Karpas-422 (cell line): ENCODE data around the gene ZNF362. TPM values are rescaled to one million over a fixed set of nuclear protein-coding genes. Genes with fewer than 3 reads are reported as not detected.

Experiments used
- DNase-seq: peaks from one replicate; pipeline ENCODE4 v3.0.0-alpha.2; 2015
- H2AFZ ChIP-seq: fragments of 200-600 bp; sonication (generic); 2 replicates; pipeline ENCODE4 v1.6.1; 2014; ENCODE audit warnings: antibody characterized with exemption, low read length, mixed read lengths
- H3K27ac ChIP-seq: fragments of 200-600 bp; sonication (generic); 2 replicates; pipeline ENCODE4 v1.5.1; 2014; ENCODE audit warnings: mild to moderate bottlenecking, low read length, moderate library complexity
- H3K27me3 ChIP-seq: fragments of 200-600 bp; sonication (generic); 2 replicates; pipeline ENCODE4 v1.6.1; 2014; ENCODE audit warnings: low read length, mixed read lengths
- H3K36me3 ChIP-seq: fragments of 200-600 bp; sonication (generic); 2 replicates; pipeline ENCODE4 v1.6.1; 2014; ENCODE audit warnings: low read length, mixed read lengths; ENCODE audit not compliant: insufficient read depth
- H3K4me1 ChIP-seq: fragments of 200-600 bp; sonication (generic); 2 replicates; pipeline ENCODE4 v1.6.1; 2014; ENCODE audit warnings: mild to moderate bottlenecking, low read length, mixed read lengths
- H3K4me2 ChIP-seq: fragments of 200-600 bp; sonication (generic); 2 replicates; pipeline ENCODE4 v1.6.1; 2014; ENCODE audit warnings: low read length, low read depth, mild to moderate bottlenecking; ENCODE audit not compliant: poor library complexity, severe bottlenecking
- H3K4me3 ChIP-seq: fragments of 200-600 bp; sonication (generic); 2 replicates; pipeline ENCODE4 v1.5.1; 2014; ENCODE audit warnings: mild to moderate bottlenecking, antibody characterized with exemption, low read length, mixed read lengths
- H3K79me2 ChIP-seq: fragments of 200-600 bp; sonication (generic); 2 replicates; pipeline ENCODE4 v1.6.1; 2014; ENCODE audit warnings: mild to moderate bottlenecking, low read length, mixed read lengths
- H3K9ac ChIP-seq: fragments of 200-600 bp; sonication (generic); 2 replicates; pipeline ENCODE4 v1.6.0; 2014; ENCODE audit warnings: low read length
- H3K9me2 ChIP-seq: fragments of 200-600 bp; sonication (generic), shearing (Covaris generic); replicated peaks from 2 replicates; pipeline ENCODE4 v1.6.0; 2014; ENCODE audit warnings: mild to moderate bottlenecking, low read length, moderate library complexity; ENCODE audit not compliant: insufficient read depth
- H3K9me3 ChIP-seq: fragments of 300-700, 200-600 bp; sonication (generic); 2 replicates; pipeline ENCODE4 v1.6.1; 2014; ENCODE audit warnings: low read length, mixed read lengths
- H4K20me1 ChIP-seq: fragments of 200-600 bp; sonication (generic); 2 replicates; pipeline ENCODE4 v1.6.1; 2014; ENCODE audit warnings: mild to moderate bottlenecking, antibody characterized with exemption, low read length, low read depth; ENCODE audit not compliant: insufficient read depth
- total RNA-seq: library from RNA; depleted of rRNA; stranded (reverse); fragments of >200 nt; shearing (Covaris generic); gene quantifications from 2 replicates; pipeline ENCODE4 v1.2.3, GENCODE V29; 2014; ENCODE audit warnings: low replicate concordance

Gene ZNF362
- total RNA-seq, 1 experiment from 2014 or later: 16.7 TPM

- peaks cover 20% of the 10 kb centered on the region for H3K9me3 ChIP-seq
- no peaks in the 10 kb centered on the region for H3K79me2 ChIP-seq
- no peak overlapping the region for H3K27ac ChIP-seq
- no peaks in the 10 kb centered on the region for H3K27me3 ChIP-seq
- DNase-seq: no peak
- no peak overlapping the region for H3K4me2 ChIP-seq
- H3K4me1 ChIP-seq: no peaks in the 10 kb centered on the region
- H4K20me1 ChIP-seq: no peaks in the 10 kb centered on the region
- H3K9ac ChIP-seq: no peak overlapping the region
- no peak overlapping the region for H3K4me3 ChIP-seq
- no peak overlapping the region for H2AFZ ChIP-seq
- no peaks in the 10 kb centered on the region for H3K9me2 ChIP-seq
- H3K36me3 ChIP-seq: no peaks in the 10 kb centered on the region
Observed at GRCh38 chr1:33228935-33229487, 27.3 kb upstream of the ZNF362 start.

GRCh38 chr1:33231166-33231565 lies 25.1 kb upstream of the ZNF362 start:
- Histone ChIP-seq H3K27ac (no peak overlapping the region), H3K27me3 (no peaks in the 10 kb centered on the region), H3K79me2 (no peaks in the 10 kb centered on the region), H4K20me1 (no peaks in the 10 kb centered on the region), H3K9me2 (no peaks in the 10 kb centered on the region), H3K36me3 (no peaks in the 10 kb centered on the region), H3K4me3 (no peak overlapping the region), H3K9ac (no peak overlapping the region), H3K4me1 (no peaks in the 10 kb centered on the region), H3K9me3 (peaks cover under 1% of the 10 kb centered on the region; the same call in 1 of the 2 replicates), H3K4me2 (no peak overlapping the region), H2AFZ (no peak overlapping the region)
- DNase-seq: no peak

- no peaks in the 10 kb centered on the region for H3K79me2 ChIP-seq
- no peak overlapping the region for H3K9ac ChIP-seq
- H3K9me2 ChIP-seq: no peaks in the 10 kb centered on the region
- H3K9me3 ChIP-seq: no peaks in the 10 kb centered on the region
- no peak for DNase-seq
- no peak overlapping the region for H2AFZ ChIP-seq
- no peaks in the 10 kb centered on the region for H3K4me1 ChIP-seq
- no peaks in the 10 kb centered on the region for H4K20me1 ChIP-seq
- no peaks in the 10 kb centered on the region for H3K27me3 ChIP-seq
- H3K4me2 ChIP-seq: no peak overlapping the region
- H3K36me3 ChIP-seq: no peaks in the 10 kb centered on the region
- H3K4me3 ChIP-seq: no peak overlapping the region
- no peak overlapping the region for H3K27ac ChIP-seq
Observed at GRCh38 chr1:33232716-33233115, 23.6 kb upstream of the ZNF362 start.

GRCh38 chr1:33234131-33234530 lies 22.2 kb upstream of the ZNF362 start:
- Histone ChIP-seq H3K27me3 (no peaks in the 10 kb centered on the region), H3K9ac (no peak overlapping the region), H3K4me2 (no peak overlapping the region), H3K9me2 (no peaks in the 10 kb centered on the region), H3K36me3 (no peaks in the 10 kb centered on the region), H3K4me1 (peaks cover 3% of the 10 kb centered on the region), H3K27ac (no peak overlapping the region), H2AFZ (no peak overlapping the region), H3K79me2 (no peaks in the 10 kb centered on the region), H4K20me1 (no peaks in the 10 kb centered on the region), H3K4me3 (no peak overlapping the region), H3K9me3 (no peaks in the 10 kb centered on the region)
- no peak for DNase-seq

- Histone ChIP-seq H3K9me3 (no peaks in the 10 kb centered on the region), H3K4me2 (no peak overlapping the region), H3K4me3 (no peak overlapping the region), H3K27me3 (no peaks in the 10 kb centered on the region), H3K36me3 (no peaks in the 10 kb centered on the region), H3K9me2 (no peaks in the 10 kb centered on the region), H3K4me1 (peaks cover 8% of the 10 kb centered on the region), H2AFZ (no peak overlapping the region), H3K79me2 (no peaks in the 10 kb centered on the region), H3K9ac (no peak overlapping the region), H4K20me1 (no peaks in the 10 kb centered on the region), H3K27ac (no peak overlapping the region)
- DNase-seq: no peak
Observed at GRCh38 chr1:33234588-33234990, 21.7 kb upstream of the ZNF362 start.

GRCh38 chr1:33235521-33235920 lies 20.8 kb upstream of the ZNF362 start:
- no peaks in the 10 kb centered on the region for H3K9me3 ChIP-seq
- H3K4me1 ChIP-seq: peaks cover 9% of the 10 kb centered on the region
- no peak overlapping the region for H3K27ac ChIP-seq
- no peak overlapping the region for H3K9ac ChIP-seq
- DNase-seq: no peak
- no peak overlapping the region for H3K4me3 ChIP-seq
- no peaks in the 10 kb centered on the region for H3K27me3 ChIP-seq
- no peaks in the 10 kb centered on the region for H3K79me2 ChIP-seq
- H2AFZ ChIP-seq: no peak overlapping the region
- H3K4me2 ChIP-seq: no peak overlapping the region
- no peaks in the 10 kb centered on the region for H4K20me1 ChIP-seq
- no peaks in the 10 kb centered on the region for H3K36me3 ChIP-seq
- no peaks in the 10 kb centered on the region for H3K9me2 ChIP-seq

GRCh38 chr1:33236498-33236897 lies 19.8 kb upstream of the ZNF362 start:
- peaks cover 9% of the 10 kb centered on the region for H3K4me1 ChIP-seq
- no peaks in the 10 kb centered on the region for H4K20me1 ChIP-seq
- no peaks in the 10 kb centered on the region for H3K27me3 ChIP-seq
- no peaks in the 10 kb centered on the region for H3K9me3 ChIP-seq
- no peaks in the 10 kb centered on the region for H3K9me2 ChIP-seq
- H2AFZ ChIP-seq: no peak overlapping the region
- no peak overlapping the region for H3K27ac ChIP-seq
- no peak overlapping the region for H3K4me3 ChIP-seq
- H3K36me3 ChIP-seq: no peaks in the 10 kb centered on the region
- no peaks in the 10 kb centered on the region for H3K79me2 ChIP-seq
- DNase-seq: no peak
- no peak overlapping the region for H3K9ac ChIP-seq
- no peak overlapping the region for H3K4me2 ChIP-seq

GRCh38 chr1:33237579-33237978 lies 18.7 kb upstream of the ZNF362 start:
- H3K79me2 ChIP-seq: no peaks in the 10 kb centered on the region
- DNase-seq: no peak

More at GRCh38 chr1:33237579-33237978, 18.7 kb upstream of the ZNF362 start:
- no peak overlapping the region for H3K4me2 ChIP-seq
- no peak overlapping the region for H3K9ac ChIP-seq
- H4K20me1 ChIP-seq: no peaks in the 10 kb centered on the region
- no peaks in the 10 kb centered on the region for H3K9me2 ChIP-seq
- no peaks in the 10 kb centered on the region for H3K9me3 ChIP-seq
- H3K27me3 ChIP-seq: no peaks in the 10 kb centered on the region
- H3K4me1 ChIP-seq: peaks cover 9% of the 10 kb centered on the region
- H2AFZ ChIP-seq: no peak overlapping the region; the same call in 1 of the 2 replicates
- no peak overlapping the region for H3K4me3 ChIP-seq
- no peaks in the 10 kb centered on the region for H3K36me3 ChIP-seq
- H3K27ac ChIP-seq: no peak overlapping the region
